PC-3 (cell line): ENCODE data around the gene EEF1A2.

Experiments
- CTCF ChIP-seq: fragments of 300-600 bp; sonication (generic); conservative IDR thresholded peaks from 2 replicates; pipeline ENCODE4 v1.5.1; 2017; ENCODE audit warnings: antibody characterized with exemption, low read depth, mild to moderate bottlenecking, low read length
- EZH2 ChIP-seq: fragments of 300-600 bp; sonication (generic); IDR thresholded peaks from one replicate; pipeline ENCODE4 v1.6.1; 2017; ENCODE audit warnings: antibody characterized with exemption, mild to moderate bottlenecking, low read length; ENCODE audit not compliant: unreplicated experiment
- EZH2phosphoT487 ChIP-seq: fragments of 300-600 bp; sonication (generic); IDR thresholded peaks from 2 replicates; pipeline ENCODE4 v1.6.1; 2018; ENCODE audit warnings: mild to moderate bottlenecking, antibody characterized with exemption, low read length, borderline replicate concordance

- TF ChIP-seq CTCF, result no peak
- TF ChIP-seq EZH2, result no peak
- no peak for TF ChIP-seq EZH2phosphoT487
These were observed 17.4 kb downstream of the EEF1A2 start for GRCh38 chr20:63481503-63481902.
